Hepatocyte (in vitro differentiated cells): ENCODE measurements around the gene NCOA6. TPM values are rescaled to one million over a fixed set of nuclear protein-coding genes. Genes with fewer than 3 reads are reported as not detected.
A peak's percentile ranks its signal among the peaks of the same experiment; 100 is the strongest.

Source experiments
- DNase-seq: peaks from one replicate; pipeline ENCODE4 v3.0.0-alpha.2; 2016; ENCODE audit warnings: low spot score
- H2AFZ ChIP-seq: fragments of 200-600 bp; sonication (generic); 2 replicates; pipeline ENCODE4 v1.6.0; 2016; ENCODE audit warnings: antibody characterized with exemption, mild to moderate bottlenecking
- H3K27ac ChIP-seq: fragments of 200-600 bp; sonication (generic); 2 replicates; pipeline ENCODE4 v1.5.1; 2016; ENCODE audit warnings: mild to moderate bottlenecking
- H3K27me3 ChIP-seq: fragments of 200-600 bp; sonication (generic); 2 replicates; pipeline ENCODE4 v1.6.1; 2016
- H3K36me3 ChIP-seq: fragments of 200-600 bp; sonication (generic); replicated peaks from 2 replicates; pipeline ENCODE4 v1.5.1; 2016; ENCODE audit warnings: low read depth; ENCODE audit not compliant: insufficient read depth
- H3K4me1 ChIP-seq: fragments of 200-600 bp; sonication (generic); 2 replicates; pipeline ENCODE4 v1.5.1; 2016; ENCODE audit warnings: mild to moderate bottlenecking, moderate library complexity; ENCODE audit not compliant: insufficient read depth
- H3K4me2 ChIP-seq: fragments of 200-600 bp; sonication (generic); 2 replicates; pipeline ENCODE4 v1.6.0; 2016
- H3K4me3 ChIP-seq: fragments of 200-600 bp; sonication (generic); 2 replicates; pipeline ENCODE4 v1.5.1; 2016; ENCODE audit warnings: mild to moderate bottlenecking
- H3K79me2 ChIP-seq: fragments of 200-600 bp; sonication (generic); 2 replicates; pipeline ENCODE4 v1.6.0; 2017; ENCODE audit warnings: mild to moderate bottlenecking
- H3K9me2 ChIP-seq: fragments of 200-600 bp; sonication (generic); replicated peaks from 2 replicates; pipeline ENCODE4 v1.6.0; 2017; ENCODE audit warnings: mild to moderate bottlenecking; ENCODE audit not compliant: insufficient read depth
- H3K9me3 ChIP-seq: fragments of 200-600 bp; sonication (generic); 2 replicates; pipeline ENCODE4 v1.5.1; 2016; ENCODE audit warnings: low read depth, mild to moderate bottlenecking
- H4K20me1 ChIP-seq: fragments of 200-600 bp; sonication (generic); 2 replicates; pipeline ENCODE4 v1.6.0; 2016; ENCODE audit warnings: mild to moderate bottlenecking; ENCODE audit not compliant: insufficient read depth, poor library complexity, severe bottlenecking
- EZH2 ChIP-seq: fragments of 200-600 bp; sonication (generic); IDR thresholded peaks from 2 replicates; pipeline ENCODE4 v1.6.1; 2016; ENCODE audit warnings: antibody characterized with exemption, mild to moderate bottlenecking, borderline replicate concordance
- EZH2phosphoT487 ChIP-seq: fragments of 200-600 bp; sonication (generic); IDR thresholded peaks from one replicate; pipeline ENCODE4 v1.6.1; 2018; ENCODE audit warnings: antibody characterized with exemption, mild to moderate bottlenecking, low read depth, moderate library complexity; ENCODE audit not compliant: unreplicated experiment, severe bottlenecking
- WGBS: methylation state at CpG from one replicate; pipeline ENCODE4 v1.1.6; 2016; ENCODE audit warnings: low lambda C conversion rate; ENCODE audit errors: missing lambda C conversion rate; 5-methylcytosine and 5-hydroxymethylcytosine counted together
- polyA plus RNA-seq: library from polyadenylated mRNA; unstranded; fragments of >200 nt; fragmentation: Nextera tagmentation; extraction: Ambion mirVana; gene quantifications from 2 replicates; pipeline ENCODE4 v1.2.1, GENCODE V29; 2016
- total RNA-seq: library from RNA; depleted of rRNA; stranded (reverse); fragments of >200 nt; gene quantifications from 2 replicates; pipeline ENCODE4 v1.2.3, GENCODE V29; 2014
- TF ChIP-seq, protein P1 (sequence below): fragments of 200-600 bp; sonication (generic); IDR thresholded peaks from 2 replicates; pipeline ENCODE4 v1.5.1; 2016; ENCODE audit warnings: antibody characterized with exemption, mild to moderate bottlenecking; ENCODE audit not compliant: poor library complexity

Gene NCOA6
- total and polyA plus RNA-seq, 2 experiments from 2014 or later, result 11.6 to 23.5 TPM

GRCh38 chr20:34824026-34824425, 1.4 kb downstream of the NCOA6 start:
- Histone ChIP-seq H3K9me2 (no peaks in the 10 kb centered on the region), H4K20me1 (peaks cover 46% of the 10 kb centered on the region), H3K4me3 (peak overlapping the region; percentile 53), H3K36me3 (no peaks in the 10 kb centered on the region), H3K9me3 (no peaks in the 10 kb centered on the region), H3K27ac (peak overlapping the region; percentile 94), H3K27me3 (no peaks in the 10 kb centered on the region), H3K4me1 (peaks cover 25% of the 10 kb centered on the region), H2AFZ (no peak overlapping the region), H3K4me2 (peak overlapping the region; percentile 90), H3K79me2 (peaks cover 60% of the 10 kb centered on the region)
- DNase-seq, result no peak
- 24% methylated on average over 1 of the region's 1 CpG for WGBS
- TF ChIP-seq EZH2 (no peak), EZH2phosphoT487 (no peak)
- TF ChIP-seq, protein P1, sequence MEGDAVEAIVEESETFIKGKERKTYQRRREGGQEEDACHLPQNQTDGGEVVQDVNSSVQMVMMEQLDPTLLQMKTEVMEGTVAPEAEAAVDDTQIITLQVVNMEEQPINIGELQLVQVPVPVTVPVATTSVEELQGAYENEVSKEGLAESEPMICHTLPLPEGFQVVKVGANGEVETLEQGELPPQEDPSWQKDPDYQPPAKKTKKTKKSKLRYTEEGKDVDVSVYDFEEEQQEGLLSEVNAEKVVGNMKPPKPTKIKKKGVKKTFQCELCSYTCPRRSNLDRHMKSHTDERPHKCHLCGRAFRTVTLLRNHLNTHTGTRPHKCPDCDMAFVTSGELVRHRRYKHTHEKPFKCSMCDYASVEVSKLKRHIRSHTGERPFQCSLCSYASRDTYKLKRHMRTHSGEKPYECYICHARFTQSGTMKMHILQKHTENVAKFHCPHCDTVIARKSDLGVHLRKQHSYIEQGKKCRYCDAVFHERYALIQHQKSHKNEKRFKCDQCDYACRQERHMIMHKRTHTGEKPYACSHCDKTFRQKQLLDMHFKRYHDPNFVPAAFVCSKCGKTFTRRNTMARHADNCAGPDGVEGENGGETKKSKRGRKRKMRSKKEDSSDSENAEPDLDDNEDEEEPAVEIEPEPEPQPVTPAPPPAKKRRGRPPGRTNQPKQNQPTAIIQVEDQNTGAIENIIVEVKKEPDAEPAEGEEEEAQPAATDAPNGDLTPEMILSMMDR, result no peak

DNA sequence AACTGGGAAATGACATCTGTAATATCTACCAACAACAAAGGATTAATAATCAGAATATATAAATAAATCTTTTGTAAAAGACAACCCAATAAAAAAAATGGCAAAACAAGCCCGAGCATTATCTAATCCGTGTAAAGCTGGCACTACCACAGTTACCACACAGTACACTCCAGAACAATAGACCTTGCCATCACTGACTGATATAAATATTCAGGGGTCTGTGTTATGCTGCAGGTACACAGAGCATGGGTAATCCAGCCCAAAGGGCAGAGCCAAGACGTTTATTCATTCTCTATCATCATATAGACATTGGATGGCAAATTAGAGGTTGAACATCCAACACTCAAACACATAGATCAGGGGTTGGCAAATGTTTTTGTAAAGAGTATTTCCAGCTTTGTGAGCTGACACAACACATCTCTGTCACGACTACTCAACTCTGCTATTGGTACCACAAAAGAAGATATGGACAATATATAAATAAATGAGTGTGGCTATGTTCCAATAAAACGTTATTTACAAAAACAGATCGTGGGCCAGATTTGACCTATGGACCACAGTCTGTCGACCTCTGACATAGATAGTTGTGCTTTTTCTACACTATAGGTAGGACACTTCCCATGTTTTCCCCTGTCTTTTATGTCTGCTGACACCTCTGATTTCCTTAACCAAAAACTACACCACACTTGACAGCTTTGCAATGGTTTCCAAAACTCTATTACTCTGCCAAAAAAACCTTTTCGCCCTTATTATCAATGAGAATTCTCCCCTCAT, 4.5 kb downstream of the NCOA6 start:
- Histone ChIP-seq H3K4me3 (no peak overlapping the region), H3K9me3 (no peaks in the 10 kb centered on the region), H4K20me1 (peaks cover 75% of the 10 kb centered on the region), H2AFZ (no peak overlapping the region), H3K4me2 (no peak overlapping the region), H3K9me2 (no peaks in the 10 kb centered on the region), H3K4me1 (peaks cover 25% of the 10 kb centered on the region), H3K36me3 (no peaks in the 10 kb centered on the region), H3K27ac (no peak overlapping the region), H3K27me3 (no peaks in the 10 kb centered on the region), H3K79me2 (peaks cover 86% of the 10 kb centered on the region)
- TF ChIP-seq, protein P1, result no peak
- TF ChIP-seq EZH2, result no peak
- TF ChIP-seq EZH2phosphoT487, result no peak
- WGBS, result 73% methylated on average over 8 of the region's 8 CpGs
- no peak for DNase-seq

DNA sequence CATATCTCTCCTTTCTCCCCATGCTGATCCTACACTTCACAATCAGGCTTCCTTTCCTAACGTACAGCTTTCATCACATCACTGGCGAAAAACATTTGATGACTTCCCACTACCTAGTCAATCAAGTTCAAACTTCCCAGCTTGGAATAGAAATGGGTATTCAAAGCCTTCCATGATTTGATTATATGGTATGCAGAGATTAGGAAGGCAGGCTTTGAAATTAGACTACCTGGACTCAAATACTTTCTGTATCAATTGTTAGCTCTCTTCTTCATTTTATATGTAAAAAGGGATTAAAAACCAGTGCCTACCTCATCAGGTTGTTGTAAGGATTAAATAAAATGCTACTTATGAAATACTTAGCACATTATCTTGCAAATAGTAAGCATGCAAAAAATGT, 7.7 kb downstream of the NCOA6 start:
- Histone ChIP-seq H3K9me3 (no peaks in the 10 kb centered on the region), H2AFZ (no peak overlapping the region), H3K27ac (no peak overlapping the region), H3K9me2 (no peaks in the 10 kb centered on the region), H3K36me3 (no peaks in the 10 kb centered on the region), H3K27me3 (no peaks in the 10 kb centered on the region), H4K20me1 (peaks cover 79% of the 10 kb centered on the region), H3K4me2 (no peak overlapping the region), H3K79me2 (peaks cover 98% of the 10 kb centered on the region), H3K4me3 (no peak overlapping the region), H3K4me1 (peaks cover 11% of the 10 kb centered on the region)
- DNase-seq, result no peak
- WGBS, result 48% methylated on average over 2 of the region's 2 CpGs
- no peak for TF ChIP-seq EZH2phosphoT487
- TF ChIP-seq, protein P1, result no peak
- no peak for TF ChIP-seq EZH2
